WTC11 (cell line): Measurements from ENCODE around the gene ANKS6. TPM values are rescaled to one million over a fixed set of nuclear protein-coding genes. Genes with fewer than 3 reads are reported as not detected.

ENCODE experiments used
- ATAC-seq: fragments of 200-7000 bp; cut with Tn5 transposase; 2 replicates; pipeline ENCODE4 v1.10.0; 2021; ENCODE audit warnings: mild to moderate bottlenecking, moderate library complexity
- CTCF ChIA-PET: fragments of 300-600 bp; sonication (Branson Sonifier 250); formaldehyde crosslinking; loops from one replicate; lab custom pipeline; 2021; ENCODE audit warnings: antibody characterized with exemption; lab: Charles Lee
- POLR2A ChIA-PET: fragments of 350-600 bp; sonication (Branson Sonifier 250); formaldehyde crosslinking; loops from one replicate; lab custom pipeline; 2021; ENCODE audit warnings: antibody characterized with exemption; lab: Charles Lee
- DNase-seq: peaks from one replicate; pipeline ENCODE4 v3.0.0; 2021; ENCODE audit warnings: low spot score
- H3K27ac Mint-ChIP-seq: 2 replicates; pipeline ENCODE4 v1.8.0; 2021; ENCODE audit warnings: mixed read lengths
- H3K27me3 Mint-ChIP-seq: 2 replicates; pipeline ENCODE4 v1.8.0; 2021; ENCODE audit warnings: low read depth, mild to moderate bottlenecking, moderate library complexity, mixed read lengths
- H3K36me3 Mint-ChIP-seq: 2 replicates; pipeline ENCODE4 v1.8.0; 2021; ENCODE audit warnings: mixed read lengths
- H3K4me1 Mint-ChIP-seq: 2 replicates; pipeline ENCODE4 v1.8.0; 2022; ENCODE audit warnings: mixed read lengths
- H3K4me3 Mint-ChIP-seq: 2 replicates; pipeline ENCODE4 v1.8.0; 2021; ENCODE audit warnings: mild to moderate bottlenecking, moderate library complexity, mixed read lengths
- H3K9me3 Mint-ChIP-seq: 2 replicates; pipeline ENCODE4 v1.8.0; 2021; ENCODE audit warnings: mixed read lengths
- ATF1 ChIP-seq: sonication (generic); formaldehyde crosslinking; IDR thresholded peaks from 2 replicates; pipeline ENCODE4 v1.8.1; 2023; ENCODE audit warnings: mild to moderate bottlenecking, moderate library complexity, missing genetic modification reagents
- CBFB ChIP-seq: sonication (generic); formaldehyde crosslinking; IDR thresholded peaks from 2 replicates; pipeline ENCODE4 v1.8.1; 2022; ENCODE audit warnings: mild to moderate bottlenecking, low read depth, missing genetic modification reagents
- CREM ChIP-seq: sonication (generic); formaldehyde crosslinking; IDR thresholded peaks from 2 replicates; pipeline ENCODE4 v1.8.1; 2022; ENCODE audit warnings: mild to moderate bottlenecking, missing genetic modification reagents, moderate library complexity
- CTCF ChIP-seq: fragments of 200-600 bp; IDR thresholded peaks from 2 replicates; pipeline ENCODE4 v1.8.0; 2022; ENCODE audit warnings: antibody characterized with exemption
- ELF4 ChIP-seq: sonication (generic); formaldehyde crosslinking; IDR thresholded peaks from 2 replicates; pipeline ENCODE4 v1.8.1; 2022; ENCODE audit warnings: low read depth, mild to moderate bottlenecking, moderate library complexity, missing genetic modification reagents
- FOXP1 ChIP-seq: sonication (generic); formaldehyde crosslinking; IDR thresholded peaks from 2 replicates; pipeline ENCODE4 v1.8.0; 2022; ENCODE audit warnings: missing genetic modification reagents, mild to moderate bottlenecking, moderate library complexity, borderline replicate concordance
- GTF2I ChIP-seq: fragments of 250-450 bp; sonication (Bioruptor Pico); conservative IDR thresholded peaks from 2 replicates; pipeline ENCODE4 v1.4.0; 2021; ENCODE audit warnings: mild to moderate bottlenecking
- JAZF1 ChIP-seq: fragments of 250-450 bp; sonication (Bioruptor Pico); IDR thresholded peaks from 2 replicates; pipeline ENCODE4 v1.9.0; 2021; ENCODE audit warnings: moderate library complexity, mild to moderate bottlenecking, inconsistent platforms
- JUN ChIP-seq: sonication (generic); formaldehyde crosslinking; IDR thresholded peaks from 2 replicates; pipeline ENCODE4 v1.8.0; 2023; ENCODE audit warnings: mild to moderate bottlenecking, missing genetic modification reagents
- MXD4 ChIP-seq: fragments of 250-450 bp; sonication (Bioruptor Pico); IDR thresholded peaks from 2 replicates; pipeline ENCODE4 v1.8.0; 2021; ENCODE audit warnings: mild to moderate bottlenecking, moderate library complexity, borderline replicate concordance
- NFE2L1 ChIP-seq: sonication (generic); formaldehyde crosslinking; IDR thresholded peaks from 2 replicates; pipeline ENCODE4 v1.8.1; 2023; ENCODE audit warnings: missing genetic modification reagents
- NR1H2 ChIP-seq: sonication (generic); formaldehyde crosslinking; IDR thresholded peaks from 2 replicates; pipeline ENCODE4 v1.9.0; 2021; ENCODE audit warnings: mild to moderate bottlenecking, moderate library complexity, missing genetic modification reagents
- SMAD3 ChIP-seq: sonication (generic); formaldehyde crosslinking; IDR thresholded peaks from 2 replicates; pipeline ENCODE4 v1.8.0; 2022; ENCODE audit warnings: missing genetic modification reagents, mild to moderate bottlenecking, borderline replicate concordance
- TP53 ChIP-seq: sonication (generic); formaldehyde crosslinking; IDR thresholded peaks from 2 replicates; pipeline ENCODE4 v1.8.1; 2023; ENCODE audit warnings: mild to moderate bottlenecking, missing genetic modification reagents
- USF1 ChIP-seq: sonication (generic); formaldehyde crosslinking; IDR thresholded peaks from 2 replicates; pipeline ENCODE4 v1.8.0; 2022; ENCODE audit warnings: mild to moderate bottlenecking, missing genetic modification reagents
- ZNF232 ChIP-seq: sonication (generic); formaldehyde crosslinking; IDR thresholded peaks from 2 replicates; pipeline ENCODE4 v1.8.0; 2022; ENCODE audit warnings: mild to moderate bottlenecking, missing genetic modification reagents
- ZNF317 ChIP-seq: sonication (generic); formaldehyde crosslinking; IDR thresholded peaks from 2 replicates; pipeline ENCODE4 v1.8.1; 2023; ENCODE audit warnings: low read depth, mild to moderate bottlenecking, moderate library complexity, missing genetic modification reagents, borderline replicate concordance
- total RNA-seq: library from RNA; stranded (reverse); gene quantifications from 3 replicates; pipeline ENCODE4 v1.2.3, GENCODE V29; 2021
- TF ChIP-seq, protein P1 (sequence below): sonication (generic); formaldehyde crosslinking; IDR thresholded peaks from 2 replicates; pipeline ENCODE4 v1.8.0; 2022; ENCODE audit warnings: missing genetic modification reagents
- TF ChIP-seq, protein P2 (sequence below): sonication (generic); formaldehyde crosslinking; IDR thresholded peaks from 2 replicates; pipeline ENCODE4 v1.8.0; 2022; ENCODE audit warnings: mild to moderate bottlenecking, missing genetic modification reagents
- TF ChIP-seq, protein P3 (sequence below): fragments of 250-450 bp; sonication (Bioruptor Pico); IDR thresholded peaks from 2 replicates; pipeline ENCODE4 v1.8.0; 2021; ENCODE audit warnings: mild to moderate bottlenecking
- TF ChIP-seq, protein P4 (sequence below): sonication (generic); formaldehyde crosslinking; IDR thresholded peaks from 2 replicates; pipeline ENCODE4 v1.8.1; 2023; ENCODE audit warnings: mild to moderate bottlenecking, missing genetic modification reagents

Gene ANKS6
- total RNA-seq, 1 experiment from 2014 or later = 65.1 TPM

- no peak overlapping the region for H3K27ac Mint-ChIP-seq
- ATAC-seq (peak; percentile 43), DNase-seq (no peak)
- no peak overlapping the region for H3K4me3 Mint-ChIP-seq
- peaks cover 10% of the 10 kb centered on the region for H3K36me3 Mint-ChIP-seq
- TF ChIP-seq FOXP1 (CRISPR knock-in tag) = no peak
- no peak for TF ChIP-seq ZNF317 (CRISPR knock-in tag)
- no peak for TF ChIP-seq SMAD3 (CRISPR knock-in tag)
- no peak for TF ChIP-seq USF1 (CRISPR knock-in tag)
- no peak for TF ChIP-seq TP53 (CRISPR knock-in tag)
- peaks cover 11% of the 10 kb centered on the region for H3K9me3 Mint-ChIP-seq
- POLR2A ChIA-PET = no interaction called here
- peaks cover 18% of the 10 kb centered on the region for H3K4me1 Mint-ChIP-seq
- H3K27me3 Mint-ChIP-seq = peaks cover 24% of the 10 kb centered on the region
- CTCF ChIA-PET = interaction anchor here (0.9 to 1.1 kb wide), 3 partner anchors 10 to 197 kb away, joined by 3 to 4 read pairs (median 3); no protein-coding TSS in a partner anchor
Observed at GRCh38 chr9:98801561-98801960, 5.2 kb upstream of the ANKS6 start.

DNA sequence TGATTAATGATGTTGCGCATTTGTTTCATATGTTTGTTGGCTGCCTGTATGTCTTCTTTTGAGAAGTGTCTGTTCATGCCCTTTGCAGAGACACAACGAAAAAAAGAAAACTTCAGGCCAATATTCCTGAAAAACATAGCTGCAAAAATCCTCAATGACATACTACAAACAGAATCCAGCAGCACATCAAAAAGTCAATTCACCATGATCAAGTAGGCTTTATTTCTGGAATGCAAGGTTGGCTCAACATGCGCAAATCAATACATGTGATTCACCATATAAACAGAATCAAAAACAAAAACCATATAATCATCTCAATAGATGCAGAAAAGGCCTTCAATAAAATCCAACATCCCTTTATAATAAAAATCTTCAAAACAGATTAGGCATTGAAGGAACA is 1.9 kb upstream of the ANKS6 start:
- no peak for ATAC-seq
- Mint-ChIP-seq H3K27me3 (peaks cover 20% of the 10 kb centered on the region), H3K4me1 (peaks cover 37% of the 10 kb centered on the region), H3K36me3 (peaks cover 10% of the 10 kb centered on the region), H3K4me3 (no peak overlapping the region), H3K9me3 (peaks cover 11% of the 10 kb centered on the region), H3K27ac (no peak overlapping the region)
- ChIA-PET POLR2A (no interaction called here), CTCF (interaction anchor here (1.6 kb wide), 1 partner anchor 24 kb away, joined by 3 read pairs; no protein-coding TSS in a partner anchor)
- TF ChIP-seq ATF1 (CRISPR knock-in tag) (no peak), ELF4 (CRISPR knock-in tag) (no peak), CBFB (CRISPR knock-in tag) (no peak)
- TF ChIP-seq, protein P1, sequence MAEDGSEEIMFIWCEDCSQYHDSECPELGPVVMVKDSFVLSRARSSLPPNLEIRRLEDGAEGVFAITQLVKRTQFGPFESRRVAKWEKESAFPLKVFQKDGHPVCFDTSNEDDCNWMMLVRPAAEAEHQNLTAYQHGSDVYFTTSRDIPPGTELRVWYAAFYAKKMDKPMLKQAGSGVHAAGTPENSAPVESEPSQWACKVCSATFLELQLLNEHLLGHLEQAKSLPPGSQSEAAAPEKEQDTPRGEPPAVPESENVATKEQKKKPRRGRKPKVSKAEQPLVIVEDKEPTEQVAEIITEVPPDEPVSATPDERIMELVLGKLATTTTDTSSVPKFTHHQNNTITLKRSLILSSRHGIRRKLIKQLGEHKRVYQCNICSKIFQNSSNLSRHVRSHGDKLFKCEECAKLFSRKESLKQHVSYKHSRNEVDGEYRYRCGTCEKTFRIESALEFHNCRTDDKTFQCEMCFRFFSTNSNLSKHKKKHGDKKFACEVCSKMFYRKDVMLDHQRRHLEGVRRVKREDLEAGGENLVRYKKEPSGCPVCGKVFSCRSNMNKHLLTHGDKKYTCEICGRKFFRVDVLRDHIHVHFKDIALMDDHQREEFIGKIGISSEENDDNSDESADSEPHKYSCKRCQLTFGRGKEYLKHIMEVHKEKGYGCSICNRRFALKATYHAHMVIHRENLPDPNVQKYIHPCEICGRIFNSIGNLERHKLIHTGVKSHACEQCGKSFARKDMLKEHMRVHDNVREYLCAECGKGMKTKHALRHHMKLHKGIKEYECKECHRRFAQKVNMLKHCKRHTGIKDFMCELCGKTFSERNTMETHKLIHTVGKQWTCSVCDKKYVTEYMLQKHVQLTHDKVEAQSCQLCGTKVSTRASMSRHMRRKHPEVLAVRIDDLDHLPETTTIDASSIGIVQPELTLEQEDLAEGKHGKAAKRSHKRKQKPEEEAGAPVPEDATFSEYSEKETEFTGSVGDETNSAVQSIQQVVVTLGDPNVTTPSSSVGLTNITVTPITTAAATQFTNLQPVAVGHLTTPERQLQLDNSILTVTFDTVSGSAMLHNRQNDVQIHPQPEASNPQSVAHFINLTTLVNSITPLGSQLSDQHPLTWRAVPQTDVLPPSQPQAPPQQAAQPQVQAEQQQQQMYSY = no peak
- TF ChIP-seq, protein P2, sequence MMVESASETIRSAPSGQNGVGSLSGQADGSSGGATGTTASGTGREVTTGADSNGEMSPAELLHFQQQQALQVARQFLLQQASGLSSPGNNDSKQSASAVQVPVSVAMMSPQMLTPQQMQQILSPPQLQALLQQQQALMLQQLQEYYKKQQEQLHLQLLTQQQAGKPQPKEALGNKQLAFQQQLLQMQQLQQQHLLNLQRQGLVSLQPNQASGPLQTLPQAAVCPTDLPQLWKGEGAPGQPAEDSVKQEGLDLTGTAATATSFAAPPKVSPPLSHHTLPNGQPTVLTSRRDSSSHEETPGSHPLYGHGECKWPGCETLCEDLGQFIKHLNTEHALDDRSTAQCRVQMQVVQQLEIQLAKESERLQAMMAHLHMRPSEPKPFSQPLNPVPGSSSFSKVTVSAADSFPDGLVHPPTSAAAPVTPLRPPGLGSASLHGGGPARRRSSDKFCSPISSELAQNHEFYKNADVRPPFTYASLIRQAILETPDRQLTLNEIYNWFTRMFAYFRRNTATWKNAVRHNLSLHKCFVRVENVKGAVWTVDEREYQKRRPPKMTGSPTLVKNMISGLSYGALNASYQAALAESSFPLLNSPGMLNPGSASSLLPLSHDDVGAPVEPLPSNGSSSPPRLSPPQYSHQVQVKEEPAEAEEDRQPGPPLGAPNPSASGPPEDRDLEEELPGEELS (CRISPR knock-in tag) = no peak
- no peak for DNase-seq

- ChIA-PET POLR2A (no interaction called here), CTCF (interaction anchor here (1.0 to 1.6 kb wide), 2 partner anchors 12 to 24 kb away, joined by 3 read pairs; no protein-coding TSS in a partner anchor)
- TF ChIP-seq CREM (CRISPR knock-in tag) (no peak), GTF2I (no peak), JUN (CRISPR knock-in tag) (no peak), JAZF1 (no peak), ZNF232 (no peak), CTCF (no peak), ELF4 (CRISPR knock-in tag) (no peak), MXD4 (CRISPR knock-in tag) (no peak), NR1H2 (CRISPR knock-in tag) (no peak), ATF1 (CRISPR knock-in tag) (no peak), NFE2L1 (CRISPR knock-in tag) (no peak)
- TF ChIP-seq, protein P3, sequence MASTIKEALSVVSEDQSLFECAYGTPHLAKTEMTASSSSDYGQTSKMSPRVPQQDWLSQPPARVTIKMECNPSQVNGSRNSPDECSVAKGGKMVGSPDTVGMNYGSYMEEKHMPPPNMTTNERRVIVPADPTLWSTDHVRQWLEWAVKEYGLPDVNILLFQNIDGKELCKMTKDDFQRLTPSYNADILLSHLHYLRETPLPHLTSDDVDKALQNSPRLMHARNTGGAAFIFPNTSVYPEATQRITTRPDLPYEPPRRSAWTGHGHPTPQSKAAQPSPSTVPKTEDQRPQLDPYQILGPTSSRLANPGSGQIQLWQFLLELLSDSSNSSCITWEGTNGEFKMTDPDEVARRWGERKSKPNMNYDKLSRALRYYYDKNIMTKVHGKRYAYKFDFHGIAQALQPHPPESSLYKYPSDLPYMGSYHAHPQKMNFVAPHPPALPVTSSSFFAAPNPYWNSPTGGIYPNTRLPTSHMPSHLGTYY (CRISPR knock-in tag) = no peak
- TF ChIP-seq, protein P4, sequence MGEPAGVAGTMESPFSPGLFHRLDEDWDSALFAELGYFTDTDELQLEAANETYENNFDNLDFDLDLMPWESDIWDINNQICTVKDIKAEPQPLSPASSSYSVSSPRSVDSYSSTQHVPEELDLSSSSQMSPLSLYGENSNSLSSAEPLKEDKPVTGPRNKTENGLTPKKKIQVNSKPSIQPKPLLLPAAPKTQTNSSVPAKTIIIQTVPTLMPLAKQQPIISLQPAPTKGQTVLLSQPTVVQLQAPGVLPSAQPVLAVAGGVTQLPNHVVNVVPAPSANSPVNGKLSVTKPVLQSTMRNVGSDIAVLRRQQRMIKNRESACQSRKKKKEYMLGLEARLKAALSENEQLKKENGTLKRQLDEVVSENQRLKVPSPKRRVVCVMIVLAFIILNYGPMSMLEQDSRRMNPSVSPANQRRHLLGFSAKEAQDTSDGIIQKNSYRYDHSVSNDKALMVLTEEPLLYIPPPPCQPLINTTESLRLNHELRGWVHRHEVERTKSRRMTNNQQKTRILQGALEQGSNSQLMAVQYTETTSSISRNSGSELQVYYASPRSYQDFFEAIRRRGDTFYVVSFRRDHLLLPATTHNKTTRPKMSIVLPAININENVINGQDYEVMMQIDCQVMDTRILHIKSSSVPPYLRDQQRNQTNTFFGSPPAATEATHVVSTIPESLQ (CRISPR knock-in tag) = no peak
Observed at GRCh38 chr9:98797491-98797890, 1.1 kb upstream of the ANKS6 start.

More at GRCh38 chr9:98797491-98797890, 1.1 kb upstream of the ANKS6 start:
- no peak for DNase-seq
- Mint-ChIP-seq H3K9me3 (peaks cover 11% of the 10 kb centered on the region), H3K4me3 (peak overlapping the region; percentile 29), H3K4me1 (peaks cover 45% of the 10 kb centered on the region), H3K27me3 (peaks cover 20% of the 10 kb centered on the region), H3K27ac (no peak overlapping the region), H3K36me3 (peaks cover 10% of the 10 kb centered on the region)
- no peak for ATAC-seq
